Neural cell (in vitro differentiated cells): ENCODE data around the gene GLRB. TPM values are rescaled to one million over a fixed set of nuclear protein-coding genes. Genes with fewer than 3 reads are reported as not detected.

Source experiments
- H2AFZ ChIP-seq: fragments of 200-600, 300-800 bp; sonication (generic), shearing (Covaris generic); 2 replicates; pipeline ENCODE4 v1.6.0; 2014; ENCODE audit warnings: low read depth, mild to moderate bottlenecking, antibody characterized with exemption, low read length, moderate library complexity
- H3F3A ChIP-seq: fragments of 200-600 bp; shearing (Covaris generic); 2 replicates; pipeline ENCODE4 v1.6.1; 2016; ENCODE audit warnings: mild to moderate bottlenecking, moderate library complexity, mixed read lengths, antibody characterized with exemption, low read length; ENCODE audit not compliant: insufficient read depth, poor library complexity, severe bottlenecking
- H3K27ac ChIP-seq: fragments of 200-600, 300-800 bp; sonication (generic), shearing (Covaris generic); 2 replicates; pipeline ENCODE4 v1.5.1; 2014; ENCODE audit warnings: mild to moderate bottlenecking, low read length, moderate library complexity
- H3K27me3 ChIP-seq: fragments of 300-800, 200-600 bp; sonication (generic), shearing (Covaris generic); 2 replicates; pipeline ENCODE4 v1.6.0; 2014; ENCODE audit warnings: mild to moderate bottlenecking, low read depth, low read length, moderate library complexity; ENCODE audit not compliant: insufficient read depth
- H3K36me3 ChIP-seq: fragments of 300-800, 200-600 bp; sonication (generic), shearing (Covaris generic); 2 replicates; pipeline ENCODE4 v1.5.1; 2014; ENCODE audit warnings: mild to moderate bottlenecking, antibody characterized with exemption, low read length, moderate library complexity; ENCODE audit not compliant: insufficient read depth
- H3K4me2 ChIP-seq: fragments of 300-800, 200-600 bp; sonication (generic), shearing (Covaris generic); 2 replicates; pipeline ENCODE4 v1.6.0; 2014; ENCODE audit warnings: mild to moderate bottlenecking, low read length
- H3K4me3 ChIP-seq: fragments of 300-800, 200-600 bp; sonication (generic), shearing (Covaris generic); 2 replicates; pipeline ENCODE4 v1.5.1; 2014; ENCODE audit warnings: mild to moderate bottlenecking, low read length, moderate library complexity
- H3K79me2 ChIP-seq: fragments of 200-600 bp; shearing (Covaris generic); replicated peaks from 2 replicates; pipeline ENCODE4 v1.6.0; 2014; ENCODE audit warnings: mild to moderate bottlenecking, low read length, moderate library complexity; ENCODE audit not compliant: insufficient read depth
- H3K9ac ChIP-seq: fragments of 300-800, 200-600 bp; sonication (generic), shearing (Covaris generic); 2 replicates; pipeline ENCODE4 v1.6.1; 2016; ENCODE audit warnings: mild to moderate bottlenecking, low read length, mixed read lengths
- H3K9me2 ChIP-seq: fragments of 200-600 bp; shearing (Covaris generic); 2 replicates; pipeline ENCODE4 v1.6.1; 2016; ENCODE audit warnings: mild to moderate bottlenecking, low read length, mixed read lengths; ENCODE audit not compliant: insufficient read depth
- H3K9me3 ChIP-seq: fragments of 200-600, 300-800 bp; sonication (generic), shearing (Covaris generic); 2 replicates; pipeline ENCODE4 v1.6.1; 2016; ENCODE audit warnings: mild to moderate bottlenecking, mixed run types, low read length, moderate library complexity, mixed read lengths
- H4K20me1 ChIP-seq: fragments of 200-600 bp; shearing (Covaris generic); 2 replicates; pipeline ENCODE4 v1.6.1; 2016; ENCODE audit warnings: mild to moderate bottlenecking, mixed run types; ENCODE audit not compliant: insufficient read depth
- EP300 ChIP-seq: fragments of 450-650 bp; conservative IDR thresholded peaks from 2 replicates; pipeline ENCODE4 v1.6.1; 2014; ENCODE audit warnings: antibody characterized with exemption, mild to moderate bottlenecking, moderate library complexity; ENCODE audit not compliant: poor library complexity, severe bottlenecking
- EZH2 ChIP-seq: fragments of 200-600, 300-800 bp; shearing (Covaris generic), sonication (generic); IDR thresholded peaks from 2 replicates; pipeline ENCODE4 v1.6.1; 2014; ENCODE audit warnings: antibody characterized with exemption, low read length, borderline replicate concordance, mild to moderate bottlenecking; ENCODE audit not compliant: insufficient read depth, poor library complexity, severe bottlenecking
- MXI1 ChIP-seq: fragments of 450-650 bp; conservative IDR thresholded peaks from 2 replicates; pipeline ENCODE4 v1.6.1; 2014; ENCODE audit warnings: antibody characterized with exemption, mild to moderate bottlenecking; ENCODE audit not compliant: poor library complexity, severe bottlenecking
- POLR2AphosphoS5 ChIP-seq: IDR thresholded peaks from 2 replicates; pipeline ENCODE4 v1.6.1; 2012
- RAD21 ChIP-seq: fragments of 450-650 bp; conservative IDR thresholded peaks from 2 replicates; pipeline ENCODE4 v1.6.1; 2014; ENCODE audit warnings: antibody characterized with exemption, mild to moderate bottlenecking, moderate library complexity
- SMC3 ChIP-seq: fragments of 450-650 bp; conservative IDR thresholded peaks from 2 replicates; pipeline ENCODE4 v1.6.1; 2014; ENCODE audit warnings: antibody characterized with exemption, mild to moderate bottlenecking, moderate library complexity; ENCODE audit not compliant: poor library complexity
- TAF1 ChIP-seq: IDR thresholded peaks from 2 replicates; pipeline ENCODE4 v1.6.1; 2012; ENCODE audit warnings: low read depth
- polyA plus RNA-seq: library from polyadenylated mRNA; depleted of rRNA; stranded (reverse); fragments of >200 nt; gene quantifications from 2 replicates; pipeline ENCODE4 v1.2.3, GENCODE V29; 2014
- TF ChIP-seq, protein P1 (sequence below): fragments of 450-650 bp; IDR thresholded peaks from 2 replicates; pipeline ENCODE4 v1.5.1; 2014; ENCODE audit warnings: antibody characterized with exemption, mild to moderate bottlenecking, moderate library complexity; ENCODE audit not compliant: poor library complexity, severe bottlenecking
- TF ChIP-seq, protein P2 (sequence below): IDR thresholded peaks from 2 replicates; pipeline ENCODE4 v1.6.1; 2012; ENCODE audit warnings: borderline replicate concordance

GLRB gene
- polyA plus RNA-seq, 1 donor from 2014 or later = 24.9 TPM

- H3F3A ChIP-seq = no peaks in the 10 kb centered on the region
- H3K27ac ChIP-seq = no peak overlapping the region
- H2AFZ ChIP-seq = no peak overlapping the region
- H3K9ac ChIP-seq = no peak overlapping the region
- H3K36me3 ChIP-seq = no peaks in the 10 kb centered on the region
- no peak overlapping the region for H3K4me2 ChIP-seq
- no peaks in the 10 kb centered on the region for H4K20me1 ChIP-seq
- TF ChIP-seq RAD21 (no peak), EP300 (no peak), TAF1 (no peak), POLR2AphosphoS5 (no peak), MXI1 (no peak), SMC3 (no peak), EZH2 (no peak)
- TF ChIP-seq, protein P1, sequence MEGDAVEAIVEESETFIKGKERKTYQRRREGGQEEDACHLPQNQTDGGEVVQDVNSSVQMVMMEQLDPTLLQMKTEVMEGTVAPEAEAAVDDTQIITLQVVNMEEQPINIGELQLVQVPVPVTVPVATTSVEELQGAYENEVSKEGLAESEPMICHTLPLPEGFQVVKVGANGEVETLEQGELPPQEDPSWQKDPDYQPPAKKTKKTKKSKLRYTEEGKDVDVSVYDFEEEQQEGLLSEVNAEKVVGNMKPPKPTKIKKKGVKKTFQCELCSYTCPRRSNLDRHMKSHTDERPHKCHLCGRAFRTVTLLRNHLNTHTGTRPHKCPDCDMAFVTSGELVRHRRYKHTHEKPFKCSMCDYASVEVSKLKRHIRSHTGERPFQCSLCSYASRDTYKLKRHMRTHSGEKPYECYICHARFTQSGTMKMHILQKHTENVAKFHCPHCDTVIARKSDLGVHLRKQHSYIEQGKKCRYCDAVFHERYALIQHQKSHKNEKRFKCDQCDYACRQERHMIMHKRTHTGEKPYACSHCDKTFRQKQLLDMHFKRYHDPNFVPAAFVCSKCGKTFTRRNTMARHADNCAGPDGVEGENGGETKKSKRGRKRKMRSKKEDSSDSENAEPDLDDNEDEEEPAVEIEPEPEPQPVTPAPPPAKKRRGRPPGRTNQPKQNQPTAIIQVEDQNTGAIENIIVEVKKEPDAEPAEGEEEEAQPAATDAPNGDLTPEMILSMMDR = no peak
- H3K4me3 ChIP-seq = no peak overlapping the region
- no peaks in the 10 kb centered on the region for H3K79me2 ChIP-seq
- H3K27me3 ChIP-seq = no peaks in the 10 kb centered on the region
- H3K9me2 ChIP-seq = no peaks in the 10 kb centered on the region
- no peaks in the 10 kb centered on the region for H3K9me3 ChIP-seq
Measured at GRCh38 chr4:157040405-157040804, 35.5 kb upstream of the GLRB start.

GRCh38 chr4:157043131-157043530 is 32.8 kb upstream of the GLRB start:
- Histone ChIP-seq H3K27ac (no peak overlapping the region), H3K9me2 (no peaks in the 10 kb centered on the region), H2AFZ (no peak overlapping the region), H3K27me3 (no peaks in the 10 kb centered on the region), H3F3A (no peaks in the 10 kb centered on the region), H3K79me2 (no peaks in the 10 kb centered on the region), H3K9ac (no peak overlapping the region), H4K20me1 (no peaks in the 10 kb centered on the region), H3K36me3 (no peaks in the 10 kb centered on the region), H3K9me3 (no peaks in the 10 kb centered on the region), H3K4me2 (no peak overlapping the region), H3K4me3 (no peak overlapping the region)
- TF ChIP-seq SMC3 (no peak), POLR2AphosphoS5 (no peak), EZH2 (no peak), RAD21 (no peak), MXI1 (no peak), EP300 (no peak)
- TF ChIP-seq, protein P2, sequence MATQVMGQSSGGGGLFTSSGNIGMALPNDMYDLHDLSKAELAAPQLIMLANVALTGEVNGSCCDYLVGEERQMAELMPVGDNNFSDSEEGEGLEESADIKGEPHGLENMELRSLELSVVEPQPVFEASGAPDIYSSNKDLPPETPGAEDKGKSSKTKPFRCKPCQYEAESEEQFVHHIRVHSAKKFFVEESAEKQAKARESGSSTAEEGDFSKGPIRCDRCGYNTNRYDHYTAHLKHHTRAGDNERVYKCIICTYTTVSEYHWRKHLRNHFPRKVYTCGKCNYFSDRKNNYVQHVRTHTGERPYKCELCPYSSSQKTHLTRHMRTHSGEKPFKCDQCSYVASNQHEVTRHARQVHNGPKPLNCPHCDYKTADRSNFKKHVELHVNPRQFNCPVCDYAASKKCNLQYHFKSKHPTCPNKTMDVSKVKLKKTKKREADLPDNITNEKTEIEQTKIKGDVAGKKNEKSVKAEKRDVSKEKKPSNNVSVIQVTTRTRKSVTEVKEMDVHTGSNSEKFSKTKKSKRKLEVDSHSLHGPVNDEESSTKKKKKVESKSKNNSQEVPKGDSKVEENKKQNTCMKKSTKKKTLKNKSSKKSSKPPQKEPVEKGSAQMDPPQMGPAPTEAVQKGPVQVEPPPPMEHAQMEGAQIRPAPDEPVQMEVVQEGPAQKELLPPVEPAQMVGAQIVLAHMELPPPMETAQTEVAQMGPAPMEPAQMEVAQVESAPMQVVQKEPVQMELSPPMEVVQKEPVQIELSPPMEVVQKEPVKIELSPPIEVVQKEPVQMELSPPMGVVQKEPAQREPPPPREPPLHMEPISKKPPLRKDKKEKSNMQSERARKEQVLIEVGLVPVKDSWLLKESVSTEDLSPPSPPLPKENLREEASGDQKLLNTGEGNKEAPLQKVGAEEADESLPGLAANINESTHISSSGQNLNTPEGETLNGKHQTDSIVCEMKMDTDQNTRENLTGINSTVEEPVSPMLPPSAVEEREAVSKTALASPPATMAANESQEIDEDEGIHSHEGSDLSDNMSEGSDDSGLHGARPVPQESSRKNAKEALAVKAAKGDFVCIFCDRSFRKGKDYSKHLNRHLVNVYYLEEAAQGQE = no peak
